Anterior cingulate cortex (tissue), 58 donors: ENCODE results near the gene PSORS1C2.
"Not testable (repeated sequence)": the region's sequence is repeated elsewhere in the genome, so short reads cannot be mapped to it uniquely, and the experiment has no call there.

Source experiments
- DNase-seq, 58 donors: peaks; one replicate each; lab custom pipeline; 2025; lab: John Stamatoyannopoulos, UW

PSORS1C2 gene

DNA sequence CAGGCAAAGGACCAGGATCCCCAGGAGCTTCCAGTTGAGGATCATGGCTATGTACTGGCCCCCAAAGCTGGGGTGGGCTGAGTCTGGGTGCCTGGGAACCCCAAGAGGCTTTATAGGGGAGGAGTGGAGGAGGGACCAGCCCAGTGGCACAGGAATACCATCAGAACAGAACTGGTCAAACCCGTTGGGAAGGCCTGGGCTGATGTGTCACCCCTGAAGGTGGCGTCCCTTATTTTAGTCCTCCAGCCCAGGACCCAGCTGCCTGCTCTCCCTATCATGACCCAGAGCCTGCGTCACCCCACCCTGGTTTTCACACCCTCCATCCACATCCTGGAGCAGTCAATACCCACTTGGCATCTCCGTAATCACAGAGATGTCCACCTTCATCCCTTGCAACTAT lies at the start of gene PSORS1C2:
PSORS1C2 (minus strand) TSS at position 85 of the 400 bp plus-strand sequence; CDS start at position 45, 40 bp downstream.
- no peak for DNase-seq

GRCh38 chr6:31187780-31188194 lies 48.9 kb upstream of the PSORS1C2 start:
- DNase-seq: no peak

GRCh38 chr6:31186052-31186734 lies 47.3 kb upstream of the PSORS1C2 start:
- DNase-seq: no peak

DNA sequence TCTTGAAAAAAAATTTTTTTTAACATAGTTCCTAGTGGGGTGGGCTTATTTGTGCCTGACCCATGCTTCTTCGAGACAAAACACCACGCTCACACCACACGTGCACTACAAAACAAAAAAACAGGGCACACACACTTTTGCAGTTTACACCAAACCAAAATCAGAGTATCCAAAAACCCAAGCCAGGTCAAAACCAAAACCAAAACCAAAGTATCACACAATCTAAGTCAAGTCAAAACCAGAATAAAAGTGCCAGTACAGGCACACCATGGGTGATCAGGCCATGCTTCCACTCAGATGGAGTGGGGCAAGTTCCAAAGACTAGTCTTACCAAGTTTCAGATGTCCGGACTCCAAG lies 46.8 kb upstream of the PSORS1C2 start:
- DNase-seq: not testable (repeated sequence)

DNA sequence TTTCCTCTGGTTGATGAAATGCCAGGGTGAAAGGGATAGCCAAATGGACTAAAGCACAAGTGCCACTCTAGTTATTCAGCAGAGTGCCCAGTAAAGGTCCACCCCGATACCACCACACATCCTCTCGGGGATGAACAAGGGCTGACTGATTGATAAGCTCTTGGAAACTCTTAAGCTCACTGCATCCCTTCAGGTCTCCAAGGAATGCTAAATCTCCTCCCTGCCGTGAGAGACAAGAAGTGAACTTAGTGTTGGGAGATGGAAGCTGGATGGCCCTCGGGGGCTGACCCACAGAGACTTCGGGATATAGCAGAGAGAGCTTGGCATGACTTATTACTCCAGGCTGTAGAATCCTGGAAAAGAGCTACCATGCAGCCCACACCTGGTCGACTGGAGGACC lies 45.0 kb upstream of the PSORS1C2 start:
- DNase-seq: not testable (repeated sequence)

GRCh38 chr6:31183287-31183686 lies 44.4 kb upstream of the PSORS1C2 start:
- not testable (repeated sequence) for DNase-seq

- DNase-seq: peak in 33 of 58 donors; percentile 6 to 73 (median 33)
Measured at GRCh38 chr6:31180500-31180899, 41.6 kb upstream of the PSORS1C2 start.

- no peak for DNase-seq
Measured at GRCh38 chr6:31179896-31180295, 41.0 kb upstream of the PSORS1C2 start.

- no peak for DNase-seq
Measured at GRCh38 chr6:31179042-31179386, 40.1 kb upstream of the PSORS1C2 start.

GRCh38 chr6:31178143-31179041 lies 39.5 kb upstream of the PSORS1C2 start:
- no peak for DNase-seq

- peak in 14 of 58 donors; percentile 2 to 45 (median 16) for DNase-seq
Measured at GRCh38 chr6:31175971-31176370, 37.1 kb upstream of the PSORS1C2 start.

GRCh38 chr6:31174378-31174777 lies 35.5 kb upstream of the PSORS1C2 start:
- no peak for DNase-seq

GRCh38 chr6:31173406-31173805 lies 34.5 kb upstream of the PSORS1C2 start:
- no peak for DNase-seq

DNA sequence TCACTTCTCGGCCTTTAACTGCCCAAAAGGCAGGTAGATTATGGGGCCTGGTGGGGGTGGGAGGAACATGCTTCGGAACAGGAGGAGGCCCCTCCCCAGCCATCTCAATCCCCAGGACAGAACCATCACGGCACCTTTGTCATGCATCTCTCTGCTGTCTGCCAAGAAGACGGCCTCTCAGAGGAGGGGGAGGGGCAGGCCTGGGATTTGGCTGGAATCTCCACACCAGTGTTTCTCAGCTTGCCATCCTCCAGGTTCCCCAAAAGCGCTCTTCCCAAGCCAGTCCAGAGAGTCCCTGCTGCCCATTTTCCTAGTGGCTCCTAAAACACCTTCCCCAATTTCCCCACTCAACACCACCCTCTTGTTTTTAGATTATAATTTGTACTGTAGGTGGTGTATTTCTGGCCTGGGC lies 34.1 kb upstream of the PSORS1C2 start:
- DNase-seq: no peak

- DNase-seq: no peak
Measured at GRCh38 chr6:31171931-31172905, 33.4 kb upstream of the PSORS1C2 start.

- no peak for DNase-seq
Measured at GRCh38 chr6:31170987-31171671, 32.3 kb upstream of the PSORS1C2 start.

DNA sequence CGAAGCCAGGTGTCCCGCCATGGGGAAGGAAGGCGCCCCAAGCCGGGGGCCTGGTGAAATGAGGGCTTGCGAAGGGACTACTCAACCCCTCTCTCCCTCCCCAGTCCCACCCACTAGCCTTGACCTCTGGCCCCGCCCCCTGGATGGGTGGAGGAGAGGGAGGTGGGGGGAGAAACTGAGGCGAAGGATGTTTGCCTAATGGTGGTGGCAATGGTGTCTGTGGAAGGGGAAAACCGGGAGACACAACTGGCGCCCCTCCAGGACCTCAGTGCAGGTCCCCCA lies 31.7 kb upstream of the PSORS1C2 start, which contains the start of gene POU5F1:
POU5F1 (minus strand) TSS at position 83 of the 282 bp plus-strand sequence; CDS start at position 21, 62 bp downstream.
- no peak for DNase-seq

- DNase-seq: not testable (repeated sequence)
Measured at GRCh38 chr6:31169858-31170599, 31.2 kb upstream of the PSORS1C2 start.

GRCh38 chr6:31169123-31169857 lies 30.4 kb upstream of the PSORS1C2 start:
- no peak for DNase-seq
